ENCODE data around the gene CBX1. TPM values are rescaled to one million over a fixed set of nuclear protein-coding genes. Genes with fewer than 3 reads are reported as not detected.

Gene CBX1
- total RNA-seq, 1 donor from 2014 or later, result 34.0 TPM

- peak within 1 kb of the TSS; percentile 92 for H3K4me3 ChIP-seq
- intact Hi-C loops (cut with DNase I), result no loop called here
- no peaks in the 10 kb centered on the region for H3K27me3 ChIP-seq
- DNase-seq, result peak; percentile 97
- no peaks in the 10 kb centered on the region for H3K9me3 ChIP-seq
- ATAC-seq, result peak; percentile 97
- peaks cover 21% of the 10 kb centered on the region for H3K4me1 ChIP-seq
- peak within 1 kb of the TSS; percentile 95 for H3K27ac ChIP-seq
- TF ChIP-seq, protein P1, sequence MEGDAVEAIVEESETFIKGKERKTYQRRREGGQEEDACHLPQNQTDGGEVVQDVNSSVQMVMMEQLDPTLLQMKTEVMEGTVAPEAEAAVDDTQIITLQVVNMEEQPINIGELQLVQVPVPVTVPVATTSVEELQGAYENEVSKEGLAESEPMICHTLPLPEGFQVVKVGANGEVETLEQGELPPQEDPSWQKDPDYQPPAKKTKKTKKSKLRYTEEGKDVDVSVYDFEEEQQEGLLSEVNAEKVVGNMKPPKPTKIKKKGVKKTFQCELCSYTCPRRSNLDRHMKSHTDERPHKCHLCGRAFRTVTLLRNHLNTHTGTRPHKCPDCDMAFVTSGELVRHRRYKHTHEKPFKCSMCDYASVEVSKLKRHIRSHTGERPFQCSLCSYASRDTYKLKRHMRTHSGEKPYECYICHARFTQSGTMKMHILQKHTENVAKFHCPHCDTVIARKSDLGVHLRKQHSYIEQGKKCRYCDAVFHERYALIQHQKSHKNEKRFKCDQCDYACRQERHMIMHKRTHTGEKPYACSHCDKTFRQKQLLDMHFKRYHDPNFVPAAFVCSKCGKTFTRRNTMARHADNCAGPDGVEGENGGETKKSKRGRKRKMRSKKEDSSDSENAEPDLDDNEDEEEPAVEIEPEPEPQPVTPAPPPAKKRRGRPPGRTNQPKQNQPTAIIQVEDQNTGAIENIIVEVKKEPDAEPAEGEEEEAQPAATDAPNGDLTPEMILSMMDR (IDR thresholded peaks at IDR 0.05), result no peak
- peaks cover 3% of the 10 kb centered on the region for H3K36me3 ChIP-seq
These were observed 6.1 kb upstream of the CBX1 start, which contains the start of gene SNX11 for GRCh38 chr17:48107137-48108055. SNX11 (plus strand) TSS chr17:48107766; CDS start chr17:48112044, 4,278 bp downstream.

DNA sequence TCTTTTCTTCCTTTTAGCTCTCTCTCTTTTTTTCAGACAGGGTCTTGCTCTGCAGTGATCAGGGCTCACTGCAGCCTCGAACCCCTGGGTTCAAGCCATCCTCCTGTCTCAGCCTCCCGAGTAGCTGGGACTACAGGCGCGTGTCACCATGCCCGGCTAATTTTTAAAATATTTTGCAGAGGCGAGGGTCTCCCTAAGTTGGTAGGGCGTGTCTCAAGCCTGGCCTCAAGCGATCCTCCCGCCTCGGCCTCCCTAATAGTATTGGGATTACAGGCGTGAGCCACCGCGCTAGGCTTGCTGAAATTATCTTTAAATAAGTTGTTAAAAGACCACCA is 5.5 kb upstream of the CBX1 start:
- no peaks in the 10 kb centered on the region for H3K27me3 ChIP-seq

GRCh38 chr17:48104440-48104839 is 3.2 kb upstream of the CBX1 start:
- no peak overlapping the region for H3K27ac ChIP-seq
- ATAC-seq (no peak), DNase-seq (no peak)
- no peaks in the 10 kb centered on the region for H3K27me3 ChIP-seq
- TF ChIP-seq, protein P1 (IDR thresholded peaks at IDR 0.05), result no peak
- intact Hi-C loops (cut with DNase I), result no loop called here
- peaks cover 14% of the 10 kb centered on the region for H3K4me1 ChIP-seq
- no peaks in the 10 kb centered on the region for H3K9me3 ChIP-seq
- H3K36me3 ChIP-seq, result no peaks in the 10 kb centered on the region
- H3K4me3 ChIP-seq, result no peak overlapping the region

More for the DNA sequence above, 5.5 kb upstream of the CBX1 start:
- Histone ChIP-seq H3K27ac (peak overlapping the region; percentile 95), H3K9me3 (no peaks in the 10 kb centered on the region), H3K4me3 (peak overlapping the region; percentile 92), H3K36me3 (no peaks in the 10 kb centered on the region), H3K4me1 (peaks cover 21% of the 10 kb centered on the region)
- DNase-seq (no peak), ATAC-seq (no peak)
- TF ChIP-seq, protein P1 (IDR thresholded peaks at IDR 0.05), result no peak
- intact Hi-C loops (cut with DNase I), result no loop called here

- H3K36me3 ChIP-seq, result no peaks in the 10 kb centered on the region
- H3K4me3 ChIP-seq, result no peak overlapping the region
- TF ChIP-seq, protein P1 (IDR thresholded peaks at IDR 0.05), result no peak
- DNase-seq (no peak), ATAC-seq (no peak)
- H3K27ac ChIP-seq, result no peak overlapping the region
- no peaks in the 10 kb centered on the region for H3K27me3 ChIP-seq
- peaks cover 5% of the 10 kb centered on the region for H3K4me1 ChIP-seq
- intact Hi-C loops (cut with DNase I), result no loop called here
- H3K9me3 ChIP-seq, result no peaks in the 10 kb centered on the region
These were observed 1.8 kb upstream of the CBX1 start for GRCh38 chr17:48102798-48103715.

- Histone ChIP-seq H3K4me1 (peaks cover 8% of the 10 kb centered on the region), H3K4me3 (peak overlapping the region; percentile 82), H3K27ac (no peak overlapping the region), H3K27me3 (no peaks in the 10 kb centered on the region), H3K36me3 (no peaks in the 10 kb centered on the region), H3K9me3 (no peaks in the 10 kb centered on the region)
- intact Hi-C loops (cut with DNase I), result no loop called here
- ATAC-seq (no peak), DNase-seq (no peak)
- TF ChIP-seq, protein P1 (IDR thresholded peaks at IDR 0.05), result no peak
These were observed 919 bp upstream of the CBX1 start for GRCh38 chr17:48102043-48102750.
